Astrocyte of the cerebellum (primary cell): ENCODE results near the gene CST9.

ENCODE experiments used
- DNase-seq: peaks from one replicate; pipeline ENCODE4 v3.0.0-alpha.2; 2011; ENCODE audit warnings: low read depth
- H3K4me3 ChIP-seq: 2 replicates; pipeline ENCODE4 v1.5.1; 2011; ENCODE audit warnings: mild to moderate bottlenecking, low read depth, low read length, moderate library complexity
- CTCF ChIP-seq: IDR thresholded peaks from 2 replicates; pipeline ENCODE4 v1.5.1; 2012; ENCODE audit warnings: low read length, low read depth, moderate library complexity, mild to moderate bottlenecking; ENCODE audit errors: missing control alignments
- in situ Hi-C: cut with HindIII; loops from 2 replicates; pipeline ENCODE4 v1.10.0; 2017; ENCODE audit warnings: low sequenced_read_pairs

Gene CST9

DNA sequence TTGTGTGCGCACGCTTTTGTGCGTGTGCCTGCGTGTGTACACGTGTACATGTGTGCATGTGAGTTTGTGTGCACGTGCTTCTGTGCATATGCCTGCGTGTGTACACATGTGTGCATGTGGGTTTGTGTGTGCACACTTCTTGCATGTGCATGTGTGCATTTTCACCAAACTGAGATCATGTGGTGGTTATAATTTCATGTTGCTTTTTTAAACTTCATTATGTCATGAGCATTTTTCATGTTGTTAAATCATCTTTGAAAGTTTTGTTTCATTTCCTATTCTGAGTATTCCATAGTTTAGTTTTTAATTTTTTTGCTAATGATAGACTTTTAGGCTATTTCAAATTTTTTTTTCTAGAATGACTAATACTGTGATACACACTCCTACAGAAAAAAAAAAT is 38.4 kb upstream of the CST9 start:
- DNase-seq = no peak
- H3K4me3 ChIP-seq = no peak overlapping the region
- TF ChIP-seq CTCF = no peak
- in situ Hi-C loops = no loop called here

- H3K4me3 ChIP-seq = no peak overlapping the region
- no peak for TF ChIP-seq CTCF
- in situ Hi-C loops = no loop called here
- no peak for DNase-seq
Measured at GRCh38 chr20:23643659-23644058, 37.9 kb upstream of the CST9 start.

GRCh38 chr20:23641936-23642751 is 36.4 kb upstream of the CST9 start:
- no peak for DNase-seq
- in situ Hi-C loops = no loop called here
- no peak for TF ChIP-seq CTCF
- no peak overlapping the region for H3K4me3 ChIP-seq

- no peak for TF ChIP-seq CTCF
- in situ Hi-C loops = no loop called here
- no peak overlapping the region for H3K4me3 ChIP-seq
- DNase-seq = no peak
Measured at GRCh38 chr20:23640671-23641667, 35.3 kb upstream of the CST9 start.

- no peak for DNase-seq
- no peak overlapping the region for H3K4me3 ChIP-seq
- in situ Hi-C loops = no loop called here
- TF ChIP-seq CTCF = no peak
Measured at GRCh38 chr20:23640018-23640601, 34.4 kb upstream of the CST9 start.

DNA sequence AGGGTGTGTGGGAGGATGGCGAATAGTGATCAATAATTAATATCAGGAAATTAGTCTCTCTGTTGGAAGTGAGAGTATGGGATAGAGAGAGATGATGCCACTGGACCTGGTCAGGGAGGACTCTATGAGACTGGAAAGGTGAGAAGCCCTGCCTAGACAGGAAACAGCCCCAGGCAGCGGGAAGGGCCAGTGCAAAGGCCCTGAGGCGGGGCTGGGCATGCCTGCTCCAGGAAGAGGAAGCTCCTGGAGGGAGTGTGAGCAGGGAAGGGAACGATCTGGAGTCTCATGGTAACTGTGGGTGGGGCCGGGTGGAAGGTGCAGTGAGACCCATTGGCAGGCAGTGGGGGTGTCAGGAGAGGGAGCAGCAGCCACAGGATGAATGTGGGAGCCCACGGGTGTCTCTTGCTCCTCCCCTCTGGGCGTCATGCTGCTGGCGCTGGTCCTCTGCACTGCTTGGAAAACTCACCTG is 33.8 kb upstream of the CST9 start:
- TF ChIP-seq CTCF = no peak
- no peak overlapping the region for H3K4me3 ChIP-seq
- no peak for DNase-seq
- in situ Hi-C loops = no loop called here
